Liver (tissue), 9 donors: ENCODE results near the gene SAPCD2. TPM values are rescaled to one million over a fixed set of nuclear protein-coding genes. Genes with fewer than 3 reads are reported as not detected.

Source experiments
- DNase-seq: peaks from one replicate; pipeline ENCODE4 v3.0.0-alpha.2; 2017; ENCODE audit warnings: low spot score
- H3K27ac ChIP-seq, 2 donors: one replicate each; pipeline ENCODE4 v1.7.0; 2013; ENCODE audit warnings: inconsistent platforms in 2 of 2, low read length in 2 of 2, control low read depth in 1 of 2, low read depth in 1 of 2, mild to moderate bottlenecking in 1 of 2
- H3K27me3 ChIP-seq, 4 donors: one replicate each; pipeline versions ENCODE4 v1.6.1 to v1.7.0; 2013; ENCODE audit warnings: low read length in 3 of 4, inconsistent platforms in 1 of 4, mild to moderate bottlenecking in 1 of 4, moderate library complexity in 1 of 4; ENCODE audit not compliant: control insufficient read depth in 4 of 4, insufficient read depth in 4 of 4
- H3K36me3 ChIP-seq, 4 donors: one replicate each; pipeline versions ENCODE4 v1.6.1 to v1.7.0; 2013; ENCODE audit warnings: low read length in 3 of 4, mild to moderate bottlenecking in 3 of 4, low read depth in 1 of 4, moderate library complexity in 1 of 4; ENCODE audit not compliant: control insufficient read depth in 4 of 4, insufficient read depth in 3 of 4
- H3K4me1 ChIP-seq, 4 donors: one replicate each; pipeline versions ENCODE4 v1.6.1 to v1.7.0; 2013; ENCODE audit warnings: low read length in 3 of 4, mild to moderate bottlenecking in 3 of 4, moderate library complexity in 1 of 4; ENCODE audit not compliant: control insufficient read depth in 4 of 4, insufficient read depth in 4 of 4
- H3K4me3 ChIP-seq, 3 donors: one replicate each; pipeline versions ENCODE4 v1.6.1 to v1.7.0; 2013; ENCODE audit warnings: low read length in 3 of 3, control low read depth in 1 of 3, low read depth in 1 of 3, mild to moderate bottlenecking in 1 of 3
- H3K9ac ChIP-seq, 2 donors: one replicate each; pipeline ENCODE4 v1.7.0; 2013; ENCODE audit warnings: low read length in 2 of 2, mild to moderate bottlenecking in 2 of 2, moderate library complexity in 2 of 2, control low read depth in 1 of 2, low read depth in 1 of 2
- H3K9me3 ChIP-seq, 4 donors: one replicate each; pipeline versions ENCODE4 v1.6.1 to v1.7.0; 2013; ENCODE audit warnings: low read length in 3 of 4; ENCODE audit not compliant: control insufficient read depth in 4 of 4
- FOXA1 ChIP-seq: IDR thresholded peaks from 2 replicates; pipeline ENCODE4 v1.6.1; 2016; ENCODE audit warnings: antibody characterized with exemption
- HNF4A ChIP-seq, 2 donors: conservative IDR thresholded peaks; 2 replicates each; pipeline ENCODE4 v1.6.1; 2016; ENCODE audit warnings: antibody characterized with exemption in 2 of 2, mild to moderate bottlenecking in 2 of 2
- HNF4G ChIP-seq: IDR thresholded peaks from 2 replicates; pipeline ENCODE4 v1.6.1; 2016; ENCODE audit warnings: antibody characterized with exemption
- NR2F2 ChIP-seq: IDR thresholded peaks from 2 replicates; pipeline ENCODE4 v1.6.1; 2016; ENCODE audit warnings: antibody characterized with exemption
- RAD21 ChIP-seq, 2 donors: IDR thresholded peaks; 2 replicates each; pipeline ENCODE4 v1.6.1; 2016; ENCODE audit warnings: antibody characterized with exemption in 2 of 2, mild to moderate bottlenecking in 2 of 2
- RXRA ChIP-seq, 2 donors: IDR thresholded peaks; 2 replicates each; pipeline ENCODE4 v1.6.1; 2017 to 2018; ENCODE audit warnings: antibody characterized with exemption in 2 of 2, mild to moderate bottlenecking in 1 of 2
- SP1 ChIP-seq: IDR thresholded peaks from 2 replicates; pipeline ENCODE4 v1.6.1; 2018; ENCODE audit warnings: antibody characterized with exemption, mild to moderate bottlenecking
- YY1 ChIP-seq: IDR thresholded peaks from 2 replicates; pipeline ENCODE4 v1.6.1; 2016; ENCODE audit warnings: antibody characterized with exemption, mild to moderate bottlenecking
- WGBS: extraction: QIAGEN DNeasy Blood & Tissue Kit; methylation state at CpG from one replicate; pipeline ENCODE4 v1.1.7; 2013; 5-methylcytosine and 5-hydroxymethylcytosine counted together
- polyA plus RNA-seq, 2 donors: library from polyadenylated mRNA; stranded (reverse) in 1 of 2; unstranded in 1 of 2; fragments of 200-250 nt in 1 of 2; fragments of >200 nt in 1 of 2; fragmentation: Nextera tagmentation in 1 of 2; extraction: Ambion mirVana in 1 of 2; gene quantifications; one replicate each; pipeline versions ENCODE4 v1.2.1 to v1.2.3, GENCODE V29; 2013 to 2015
- total RNA-seq, 2 donors: library from RNA; depleted of rRNA; stranded (reverse); fragments of >200 nt; gene quantifications; one replicate each; pipeline ENCODE4 v1.2.3, GENCODE V29; 2014
- TF ChIP-seq, protein P1 (sequence below): IDR thresholded peaks from 2 replicates; pipeline ENCODE4 v1.6.1; 2016; ENCODE audit warnings: antibody characterized with exemption, mild to moderate bottlenecking
- TF ChIP-seq, protein P2 (sequence below): IDR thresholded peaks from 2 replicates; pipeline ENCODE4 v1.6.1; 2016; ENCODE audit warnings: antibody characterized with exemption
- TF ChIP-seq, protein P3 (sequence below): IDR thresholded peaks from 2 replicates; pipeline ENCODE4 v1.6.1; 2016; ENCODE audit warnings: antibody characterized with exemption
- TF ChIP-seq, protein P4 (sequence below): fragments of 150-350 bp; IDR thresholded peaks from 2 replicates; pipeline ENCODE4 v1.5.1; 2017; ENCODE audit warnings: improper control_type of control experiment, low read depth, low read length; ENCODE audit not compliant: missing input control
- TF ChIP-seq, protein P5 (sequence below): IDR thresholded peaks from 2 replicates; pipeline ENCODE4 v1.6.1; 2016; ENCODE audit warnings: antibody characterized with exemption
- donor health status: healthy.
- donor health status: healthy.
- donor health status: healthy.
- donor health status: healthy.
- donor health status: healthy.

SAPCD2 gene
- total and polyA plus RNA-seq, 4 donors = 0.06 to 1.8 (median 0.23) TPM

DNA sequence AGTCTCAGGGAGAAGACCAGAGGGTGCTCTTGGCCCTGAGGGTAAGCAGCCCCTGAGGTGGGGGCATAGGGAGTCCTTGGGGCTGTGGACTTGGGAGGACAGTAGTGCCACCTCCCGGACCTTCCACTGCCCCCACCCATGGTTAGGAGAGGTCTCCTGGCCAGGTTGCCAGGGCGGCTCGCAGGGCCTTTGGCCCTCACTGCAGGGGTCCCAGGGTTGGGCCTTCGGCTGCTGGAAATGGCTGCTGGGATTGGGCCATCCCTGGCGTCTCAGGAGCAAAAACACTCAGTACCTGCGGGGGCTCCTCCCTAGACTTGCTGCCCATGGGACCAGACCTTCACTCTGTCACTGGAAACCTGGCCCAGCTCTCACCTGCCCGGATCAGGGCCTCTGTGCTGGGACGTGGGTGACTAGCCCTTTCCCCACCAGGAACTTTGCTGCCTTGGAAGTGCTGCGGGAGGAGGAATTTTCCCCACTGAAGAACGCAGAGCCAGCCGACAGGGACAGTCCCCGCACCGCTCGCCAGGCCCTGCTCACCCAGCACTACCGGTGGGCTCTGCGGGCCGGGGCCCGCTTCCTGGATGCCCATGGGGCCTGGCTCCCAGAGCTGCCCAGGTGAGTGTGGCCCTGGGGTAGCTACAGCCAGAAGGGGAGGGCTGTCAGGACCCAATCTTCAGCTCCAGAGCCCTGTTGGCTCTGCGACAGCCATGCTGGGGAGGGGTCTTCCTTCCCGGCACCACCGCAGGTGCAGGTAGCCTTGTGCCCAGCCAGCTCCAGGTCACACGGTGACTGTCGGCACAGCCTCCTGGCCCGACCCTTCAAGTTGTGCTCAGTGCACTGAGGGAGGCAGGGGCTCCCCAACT is 10.1 kb upstream of the SAPCD2 start:
- no peak for DNase-seq
- Histone ChIP-seq H3K27ac (no peak overlapping the region), H3K4me1 (peaks cover 0 to 15% (median 12%) of the 10 kb centered on the region in 4 donors), H3K9ac (no peak overlapping the region), H3K4me3 (no peak overlapping the region), H3K9me3 (no peaks in the 10 kb centered on the region), H3K27me3 (peaks cover 0 to 6% (median 3%) of the 10 kb centered on the region in 4 donors), H3K36me3 (peaks cover 0 to 2% (median 0%) of the 10 kb centered on the region in 4 donors)
- TF ChIP-seq, protein P1, sequence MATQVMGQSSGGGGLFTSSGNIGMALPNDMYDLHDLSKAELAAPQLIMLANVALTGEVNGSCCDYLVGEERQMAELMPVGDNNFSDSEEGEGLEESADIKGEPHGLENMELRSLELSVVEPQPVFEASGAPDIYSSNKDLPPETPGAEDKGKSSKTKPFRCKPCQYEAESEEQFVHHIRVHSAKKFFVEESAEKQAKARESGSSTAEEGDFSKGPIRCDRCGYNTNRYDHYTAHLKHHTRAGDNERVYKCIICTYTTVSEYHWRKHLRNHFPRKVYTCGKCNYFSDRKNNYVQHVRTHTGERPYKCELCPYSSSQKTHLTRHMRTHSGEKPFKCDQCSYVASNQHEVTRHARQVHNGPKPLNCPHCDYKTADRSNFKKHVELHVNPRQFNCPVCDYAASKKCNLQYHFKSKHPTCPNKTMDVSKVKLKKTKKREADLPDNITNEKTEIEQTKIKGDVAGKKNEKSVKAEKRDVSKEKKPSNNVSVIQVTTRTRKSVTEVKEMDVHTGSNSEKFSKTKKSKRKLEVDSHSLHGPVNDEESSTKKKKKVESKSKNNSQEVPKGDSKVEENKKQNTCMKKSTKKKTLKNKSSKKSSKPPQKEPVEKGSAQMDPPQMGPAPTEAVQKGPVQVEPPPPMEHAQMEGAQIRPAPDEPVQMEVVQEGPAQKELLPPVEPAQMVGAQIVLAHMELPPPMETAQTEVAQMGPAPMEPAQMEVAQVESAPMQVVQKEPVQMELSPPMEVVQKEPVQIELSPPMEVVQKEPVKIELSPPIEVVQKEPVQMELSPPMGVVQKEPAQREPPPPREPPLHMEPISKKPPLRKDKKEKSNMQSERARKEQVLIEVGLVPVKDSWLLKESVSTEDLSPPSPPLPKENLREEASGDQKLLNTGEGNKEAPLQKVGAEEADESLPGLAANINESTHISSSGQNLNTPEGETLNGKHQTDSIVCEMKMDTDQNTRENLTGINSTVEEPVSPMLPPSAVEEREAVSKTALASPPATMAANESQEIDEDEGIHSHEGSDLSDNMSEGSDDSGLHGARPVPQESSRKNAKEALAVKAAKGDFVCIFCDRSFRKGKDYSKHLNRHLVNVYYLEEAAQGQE = no peak
- 82% methylated on average over 24 of the region's 24 CpGs for WGBS

DNA sequence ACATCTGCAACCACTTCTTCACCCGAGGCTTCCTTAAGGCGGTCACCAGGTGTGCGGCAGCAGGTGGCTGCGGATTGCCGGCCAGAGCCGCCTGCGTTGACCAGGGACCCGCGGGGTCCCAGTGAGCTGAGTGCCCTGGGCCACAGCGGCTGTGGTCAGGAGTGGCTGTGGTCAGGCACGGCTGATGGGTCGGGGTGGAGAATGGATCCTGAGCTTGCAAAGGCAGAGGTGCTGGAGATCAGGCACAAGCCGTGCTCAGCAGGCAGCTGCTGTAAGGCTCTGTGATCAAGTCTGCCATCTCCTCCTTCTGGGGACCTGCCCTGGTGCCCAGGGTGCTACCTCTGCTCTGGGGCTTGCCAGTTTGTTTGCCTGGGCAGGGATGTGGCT is 9.0 kb upstream of the SAPCD2 start:
- no peak overlapping the region for H3K4me3 ChIP-seq
- H3K27ac ChIP-seq = no peak overlapping the region
- H3K4me1 ChIP-seq = peaks cover 0 to 15% (median 12%) of the 10 kb centered on the region in 4 donors
- H3K27me3 ChIP-seq = peaks cover 0 to 6% (median 3%) of the 10 kb centered on the region in 4 donors
- H3K9ac ChIP-seq = no peak overlapping the region
- 59% methylated on average over 13 of the region's 13 CpGs for WGBS
- DNase-seq = no peak
- peaks cover 0 to 2% (median 0%) of the 10 kb centered on the region in 4 donors for H3K36me3 ChIP-seq
- no peaks in the 10 kb centered on the region for H3K9me3 ChIP-seq
- no peak for TF ChIP-seq HNF4G
- TF ChIP-seq, protein P2, sequence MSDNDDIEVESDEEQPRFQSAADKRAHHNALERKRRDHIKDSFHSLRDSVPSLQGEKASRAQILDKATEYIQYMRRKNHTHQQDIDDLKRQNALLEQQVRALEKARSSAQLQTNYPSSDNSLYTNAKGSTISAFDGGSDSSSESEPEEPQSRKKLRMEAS = no peak
- TF ChIP-seq SP1 = no peak
- TF ChIP-seq, protein P3, sequence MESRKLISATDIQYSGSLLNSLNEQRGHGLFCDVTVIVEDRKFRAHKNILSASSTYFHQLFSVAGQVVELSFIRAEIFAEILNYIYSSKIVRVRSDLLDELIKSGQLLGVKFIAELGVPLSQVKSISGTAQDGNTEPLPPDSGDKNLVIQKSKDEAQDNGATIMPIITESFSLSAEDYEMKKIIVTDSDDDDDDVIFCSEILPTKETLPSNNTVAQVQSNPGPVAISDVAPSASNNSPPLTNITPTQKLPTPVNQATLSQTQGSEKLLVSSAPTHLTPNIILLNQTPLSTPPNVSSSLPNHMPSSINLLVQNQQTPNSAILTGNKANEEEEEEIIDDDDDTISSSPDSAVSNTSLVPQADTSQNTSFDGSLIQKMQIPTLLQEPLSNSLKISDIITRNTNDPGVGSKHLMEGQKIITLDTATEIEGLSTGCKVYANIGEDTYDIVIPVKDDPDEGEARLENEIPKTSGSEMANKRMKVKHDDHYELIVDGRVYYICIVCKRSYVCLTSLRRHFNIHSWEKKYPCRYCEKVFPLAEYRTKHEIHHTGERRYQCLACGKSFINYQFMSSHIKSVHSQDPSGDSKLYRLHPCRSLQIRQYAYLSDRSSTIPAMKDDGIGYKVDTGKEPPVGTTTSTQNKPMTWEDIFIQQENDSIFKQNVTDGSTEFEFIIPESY = no peak
- TF ChIP-seq RXRA (IDR thresholded peaks at IDR 0.05) = no peak
- TF ChIP-seq YY1 = no peak
- no peak for TF ChIP-seq FOXA1
- TF ChIP-seq NR2F2 = no peak
- TF ChIP-seq, protein P4, sequence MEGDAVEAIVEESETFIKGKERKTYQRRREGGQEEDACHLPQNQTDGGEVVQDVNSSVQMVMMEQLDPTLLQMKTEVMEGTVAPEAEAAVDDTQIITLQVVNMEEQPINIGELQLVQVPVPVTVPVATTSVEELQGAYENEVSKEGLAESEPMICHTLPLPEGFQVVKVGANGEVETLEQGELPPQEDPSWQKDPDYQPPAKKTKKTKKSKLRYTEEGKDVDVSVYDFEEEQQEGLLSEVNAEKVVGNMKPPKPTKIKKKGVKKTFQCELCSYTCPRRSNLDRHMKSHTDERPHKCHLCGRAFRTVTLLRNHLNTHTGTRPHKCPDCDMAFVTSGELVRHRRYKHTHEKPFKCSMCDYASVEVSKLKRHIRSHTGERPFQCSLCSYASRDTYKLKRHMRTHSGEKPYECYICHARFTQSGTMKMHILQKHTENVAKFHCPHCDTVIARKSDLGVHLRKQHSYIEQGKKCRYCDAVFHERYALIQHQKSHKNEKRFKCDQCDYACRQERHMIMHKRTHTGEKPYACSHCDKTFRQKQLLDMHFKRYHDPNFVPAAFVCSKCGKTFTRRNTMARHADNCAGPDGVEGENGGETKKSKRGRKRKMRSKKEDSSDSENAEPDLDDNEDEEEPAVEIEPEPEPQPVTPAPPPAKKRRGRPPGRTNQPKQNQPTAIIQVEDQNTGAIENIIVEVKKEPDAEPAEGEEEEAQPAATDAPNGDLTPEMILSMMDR = no peak
- TF ChIP-seq RAD21 (IDR thresholded peaks at IDR 0.05) = no peak
- no peak for TF ChIP-seq HNF4A (conservative IDR thresholded peaks at IDR 0.05)
- TF ChIP-seq, protein P5, sequence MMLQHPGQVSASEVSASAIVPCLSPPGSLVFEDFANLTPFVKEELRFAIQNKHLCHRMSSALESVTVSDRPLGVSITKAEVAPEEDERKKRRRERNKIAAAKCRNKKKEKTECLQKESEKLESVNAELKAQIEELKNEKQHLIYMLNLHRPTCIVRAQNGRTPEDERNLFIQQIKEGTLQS = no peak
